CD14-positive monocyte (primary cell): ENCODE measurements around the gene PSMB1. TPM values are rescaled to one million over a fixed set of nuclear protein-coding genes. Genes with fewer than 3 reads are reported as not detected.
A peak's percentile ranks its signal among the peaks of the same experiment; 100 is the strongest.

ENCODE experiments used
- DNase-seq, 3 donors: peaks; one replicate each; pipeline ENCODE4 v3.0.0-alpha.2; 2011 to 2022
- H2AFZ ChIP-seq: 2 replicates; pipeline ENCODE4 v1.6.0; 2012; ENCODE audit warnings: mild to moderate bottlenecking, low read depth, low read length, inconsistent platforms; ENCODE audit not compliant: insufficient read depth, poor library complexity, severe bottlenecking
- H3K27ac ChIP-seq, 2 donors: 1 replicate in 1 of 2; 2 replicates in 1 of 2; pipeline ENCODE4 v1.5.1; 2012 to 2013; ENCODE audit warnings: low read length in 2 of 2, control low read depth in 1 of 2, inconsistent platforms in 1 of 2, low read depth in 1 of 2, mild to moderate bottlenecking in 1 of 2
- H3K27me3 ChIP-seq, 2 donors: one replicate each; pipeline versions ENCODE4 v1.6.0 to v1.6.1; 2011 to 2013; ENCODE audit warnings: low read length in 2 of 2; ENCODE audit not compliant: control insufficient read depth in 2 of 2, insufficient read depth in 2 of 2
- H3K36me3 ChIP-seq, 2 donors: replicated peaks in 1 of 2; 1 replicate in 1 of 2; 2 replicates in 1 of 2; pipeline versions ENCODE4 v1.5.1 to v1.6.1; 2012 to 2013; ENCODE audit warnings: low read length in 2 of 2, control low read depth in 1 of 2, inconsistent platforms in 1 of 2, mild to moderate bottlenecking in 1 of 2; ENCODE audit not compliant: insufficient read depth in 2 of 2, control insufficient read depth in 1 of 2
- H3K4me1 ChIP-seq, 2 donors: 1 replicate in 1 of 2; 2 replicates in 1 of 2; pipeline versions ENCODE4 v1.5.1 to v1.6.1; 2012 to 2013; ENCODE audit warnings: low read length in 2 of 2, control low read depth in 1 of 2, inconsistent platforms in 1 of 2, mild to moderate bottlenecking in 1 of 2, moderate library complexity in 1 of 2; ENCODE audit not compliant: insufficient read depth in 2 of 2, control insufficient read depth in 1 of 2
- H3K4me2 ChIP-seq: replicated peaks from 2 replicates; pipeline ENCODE3; 2012; ENCODE audit warnings: low read length, moderate library complexity, mild to moderate bottlenecking; ENCODE audit not compliant: poor library complexity, severe bottlenecking; ENCODE audit errors: extremely low read depth
- H3K4me3 ChIP-seq, 3 experiments: fragments of 200-600 bp in 1 of 3; sonication (generic) in 1 of 3; replicated peaks in 1 of 3; 1 replicate in 2 of 3; 2 replicates in 1 of 3; pipeline ENCODE4 v1.5.1; 2011 to 2013; ENCODE audit warnings: low read length in 3 of 3, mild to moderate bottlenecking in 3 of 3, control low read depth in 2 of 3, low read depth in 2 of 3, inconsistent platforms in 1 of 3, moderate library complexity in 1 of 3
- H3K79me2 ChIP-seq: 2 replicates; pipeline ENCODE4 v1.6.0; 2012; ENCODE audit warnings: mild to moderate bottlenecking, control low read depth, inconsistent platforms, low read length, moderate library complexity; ENCODE audit not compliant: insufficient read depth
- H3K9ac ChIP-seq: 2 replicates; pipeline ENCODE4 v1.6.0; 2017; ENCODE audit warnings: low read length, mild to moderate bottlenecking; ENCODE audit not compliant: insufficient read depth, poor library complexity, severe bottlenecking
- H3K9me3 ChIP-seq, 2 donors: replicated peaks in 1 of 2; 1 replicate in 1 of 2; 2 replicates in 1 of 2; pipeline versions ENCODE4 v1.5.1 to v1.6.1; 2012 to 2013; ENCODE audit warnings: low read length in 2 of 2, control low read depth in 1 of 2; ENCODE audit not compliant: control insufficient read depth in 1 of 2, insufficient read depth in 1 of 2
- H4K20me1 ChIP-seq: 2 replicates; pipeline ENCODE4 v1.6.0; 2012; ENCODE audit warnings: mild to moderate bottlenecking, low read length, control low read depth, moderate library complexity; ENCODE audit not compliant: insufficient read depth
- H3K27ac Mint-ChIP-seq, 7 donors: one replicate each; pipeline ENCODE4 v1.8.0; 2020; ENCODE audit warnings: mild to moderate bottlenecking in 7 of 7, mixed read lengths in 7 of 7, moderate library complexity in 6 of 7, inconsistent platforms in 2 of 7
- H3K27me3 Mint-ChIP-seq, 3 donors: one replicate each; pipeline ENCODE4 v1.8.0; 2021 to 2022; ENCODE audit warnings: low read depth in 3 of 3, mild to moderate bottlenecking in 3 of 3, mixed read lengths in 3 of 3, moderate library complexity in 3 of 3, inconsistent platforms in 1 of 3
- H3K36me3 Mint-ChIP-seq, 2 donors: one replicate each; pipeline ENCODE4 v1.8.0; 2020; ENCODE audit warnings: mixed read lengths in 2 of 2, inconsistent platforms in 1 of 2, mild to moderate bottlenecking in 1 of 2
- H3K4me1 Mint-ChIP-seq: one replicate; pipeline ENCODE4 v1.8.0; 2020; ENCODE audit warnings: mild to moderate bottlenecking, mixed read lengths
- H3K4me3 Mint-ChIP-seq, 2 donors: one replicate each; pipeline ENCODE4 v1.8.0; 2020; ENCODE audit warnings: mild to moderate bottlenecking in 2 of 2, mixed read lengths in 2 of 2, moderate library complexity in 1 of 2
- H3K9me3 Mint-ChIP-seq, 7 donors: one replicate each; pipeline ENCODE4 v1.8.0; 2020 to 2022; ENCODE audit warnings: mixed read lengths in 7 of 7, mild to moderate bottlenecking in 6 of 7, moderate library complexity in 6 of 7, inconsistent platforms in 2 of 7
- WGBS: methylation state at CpG from one replicate; pipeline ENCODE4 v1.1.5; 2013; ENCODE audit warnings: missing lambda C conversion rate; ENCODE audit not compliant: insufficient coverage; 5-methylcytosine and 5-hydroxymethylcytosine counted together
- intact Hi-C, 2 donors: fragments of 100-400 bp; cut with micrococcal nuclease; formaldehyde crosslinking; loops; one replicate each; pipeline versions ENCODE4 v1.15.0 to v1.15.1; 2023
- polyA plus RNA-seq, 3 donors: library from polyadenylated mRNA; depleted of rRNA in 1 of 3; unstranded in 2 of 3; stranded (reverse) in 1 of 3; fragments of 300-500 nt in 2 of 3; fragments of >200 nt in 1 of 3; fragmentation: Illumina TruSeq in 2 of 3; gene quantifications; 1 replicate in 2 of 3; 2 replicates in 1 of 3; pipeline ENCODE4 v1.2.3, GENCODE V29; 2012 to 2021
- TF ChIP-seq, protein P1 (sequence below): fragments of 200-600 bp; IDR thresholded peaks from one replicate; pipeline ENCODE4 v1.8.0; 2022; ENCODE audit warnings: antibody characterized with exemption, mild to moderate bottlenecking

The PSMB1 gene
- polyA plus RNA-seq, 3 donors, result 172 to 647 (median 558) TPM

DNA sequence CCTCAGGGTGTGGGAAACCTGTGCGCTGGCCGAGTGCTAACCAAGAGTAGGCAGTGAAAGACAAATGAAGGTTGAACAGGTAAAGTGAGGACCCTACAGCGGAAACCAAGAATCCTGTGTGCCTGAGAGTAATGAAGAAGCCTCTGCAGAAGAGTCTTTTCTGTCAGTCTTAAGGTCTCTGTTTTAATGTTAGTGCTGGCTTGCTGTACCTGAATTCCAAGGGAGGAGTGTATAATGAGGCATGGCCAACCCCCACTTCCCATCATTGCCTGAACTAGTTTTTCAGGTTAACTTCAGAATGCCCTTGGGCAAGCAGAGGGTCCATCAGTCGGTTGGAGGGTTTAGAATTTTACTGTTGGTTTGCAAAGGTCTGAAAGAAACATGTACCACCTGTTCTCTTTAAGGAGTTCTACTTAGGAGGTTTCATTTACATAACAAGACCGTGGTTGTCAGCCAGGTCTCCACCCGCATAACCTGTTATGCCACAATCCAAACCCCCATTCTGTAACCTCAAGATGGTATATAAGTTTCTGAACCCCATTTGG, 31.9 kb upstream of the PSMB1 start:
- peak overlapping the region; percentile 57 to 87 for H3K27ac ChIP-seq
- peak overlapping the region; percentile 56 to 88 (median 82) for H3K4me3 ChIP-seq
- peak overlapping the region; percentile 96 for H2AFZ ChIP-seq
- H3K9ac ChIP-seq, result peak overlapping the region; percentile 79
- TF ChIP-seq, protein P1, sequence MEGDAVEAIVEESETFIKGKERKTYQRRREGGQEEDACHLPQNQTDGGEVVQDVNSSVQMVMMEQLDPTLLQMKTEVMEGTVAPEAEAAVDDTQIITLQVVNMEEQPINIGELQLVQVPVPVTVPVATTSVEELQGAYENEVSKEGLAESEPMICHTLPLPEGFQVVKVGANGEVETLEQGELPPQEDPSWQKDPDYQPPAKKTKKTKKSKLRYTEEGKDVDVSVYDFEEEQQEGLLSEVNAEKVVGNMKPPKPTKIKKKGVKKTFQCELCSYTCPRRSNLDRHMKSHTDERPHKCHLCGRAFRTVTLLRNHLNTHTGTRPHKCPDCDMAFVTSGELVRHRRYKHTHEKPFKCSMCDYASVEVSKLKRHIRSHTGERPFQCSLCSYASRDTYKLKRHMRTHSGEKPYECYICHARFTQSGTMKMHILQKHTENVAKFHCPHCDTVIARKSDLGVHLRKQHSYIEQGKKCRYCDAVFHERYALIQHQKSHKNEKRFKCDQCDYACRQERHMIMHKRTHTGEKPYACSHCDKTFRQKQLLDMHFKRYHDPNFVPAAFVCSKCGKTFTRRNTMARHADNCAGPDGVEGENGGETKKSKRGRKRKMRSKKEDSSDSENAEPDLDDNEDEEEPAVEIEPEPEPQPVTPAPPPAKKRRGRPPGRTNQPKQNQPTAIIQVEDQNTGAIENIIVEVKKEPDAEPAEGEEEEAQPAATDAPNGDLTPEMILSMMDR, result no peak
- WGBS, result 0% methylated on average over 3 of the region's 6 CpGs
- H3K4me2 ChIP-seq, result peak overlapping the region; percentile 90
- peaks cover 0 to 8% (median 4%) of the 10 kb centered on the region in 7 donors for H3K9me3 Mint-ChIP-seq
- H3K27me3 ChIP-seq, result no peaks in the 10 kb centered on the region
- peaks cover 14 to 19% of the 10 kb centered on the region in 2 donors for H3K4me1 ChIP-seq
- intact Hi-C loops, result no loop called here
- H3K9me3 ChIP-seq, result peaks cover 0 to 2% of the 10 kb centered on the region in 2 donors
- no peak for DNase-seq
- peaks cover 0 to 6% (median 2%) of the 10 kb centered on the region in 3 donors for H3K27me3 Mint-ChIP-seq
- peak overlapping the region; percentile 96 for H3K4me3 Mint-ChIP-seq
- no peaks in the 10 kb centered on the region for H4K20me1 ChIP-seq
- H3K79me2 ChIP-seq, result peaks cover 18% of the 10 kb centered on the region
- H3K27ac Mint-ChIP-seq, result peak overlapping the region; percentile 90 to 99 (median 97)
- H3K4me1 Mint-ChIP-seq, result peaks cover 15% of the 10 kb centered on the region
- H3K36me3 Mint-ChIP-seq, result peaks cover 26 to 30% of the 10 kb centered on the region in 2 donors
- H3K36me3 ChIP-seq, result peaks cover 14 to 31% of the 10 kb centered on the region in 2 donors

DNA sequence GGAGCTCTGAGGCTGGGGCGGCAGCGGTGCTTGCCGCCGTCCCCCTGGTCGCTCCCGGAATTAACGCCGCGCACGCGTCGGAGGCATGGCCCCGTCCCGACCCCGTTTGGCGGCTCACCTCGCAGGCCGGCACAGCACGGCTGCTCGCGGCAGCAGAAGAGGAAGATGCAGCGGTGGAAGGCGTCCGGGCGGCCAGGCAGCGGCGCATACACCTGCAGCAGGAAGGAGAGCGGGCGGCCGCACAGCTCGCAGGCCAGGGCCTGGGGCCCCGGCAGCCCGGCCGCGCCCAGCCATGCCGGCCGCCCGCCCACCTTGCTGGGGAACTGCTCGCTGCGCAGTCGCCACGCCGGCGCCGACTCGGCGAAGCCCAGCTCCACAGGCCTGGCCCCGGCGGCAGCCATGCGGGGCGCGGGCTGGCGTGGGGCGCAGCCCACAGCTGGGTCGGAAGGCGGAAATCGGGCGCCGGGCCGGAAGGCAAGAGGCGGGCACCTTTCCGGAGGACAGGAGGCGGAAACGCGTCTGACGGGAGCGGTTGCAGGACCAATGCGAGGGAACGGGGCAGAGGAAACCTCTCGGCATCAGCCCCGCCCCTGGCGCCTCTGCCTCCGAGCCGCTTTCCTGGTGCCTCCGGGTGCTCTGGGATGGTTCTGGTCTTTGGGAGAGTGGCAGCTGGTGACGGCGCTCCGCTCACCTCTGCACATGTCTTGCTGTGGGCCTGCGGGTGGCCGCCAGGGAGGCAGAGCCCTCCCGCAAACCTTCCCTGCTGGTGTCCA, 31.3 kb upstream of the PSMB1 start, which contains the start of gene PDCD2:
TSS of gene PDCD2 (minus strand) at position 457 of the 773 bp plus-strand sequence. CDS start at position 401, 56 bp downstream.
- intact Hi-C loops, result no loop called here
- no peaks in the 10 kb centered on the region for H3K27me3 ChIP-seq
- H3K27ac ChIP-seq, result peak within 1 kb of the TSS; percentile 57 to 87
- DNase-seq, result peak; percentile 85 to 91 (median 86)
- H3K27ac Mint-ChIP-seq, result peak within 1 kb of the TSS; percentile 90 to 99 (median 97)
- peaks cover 15% of the 10 kb centered on the region for H3K4me1 Mint-ChIP-seq
- H3K4me2 ChIP-seq, result peak within 1 kb of the TSS; percentile 90
- peaks cover 0 to 4% (median 2%) of the 10 kb centered on the region in 3 donors for H3K27me3 Mint-ChIP-seq
- peaks cover 0 to 2% (median 0%) of the 10 kb centered on the region in 7 donors for H3K9me3 Mint-ChIP-seq
- no peaks in the 10 kb centered on the region for H4K20me1 ChIP-seq
- H3K4me3 ChIP-seq, result peak within 1 kb of the TSS; percentile 56 to 88 (median 82)
- TF ChIP-seq, protein P1, result peak; percentile 3
- H3K36me3 ChIP-seq, result peaks cover 20 to 38% of the 10 kb centered on the region in 2 donors
- peak within 1 kb of the TSS; percentile 96 for H2AFZ ChIP-seq
- peak within 1 kb of the TSS; percentile 96 for H3K4me3 Mint-ChIP-seq
- peak within 1 kb of the TSS; percentile 79 for H3K9ac ChIP-seq
- peaks cover 18% of the 10 kb centered on the region for H3K79me2 ChIP-seq
- WGBS, result under 1% methylated on average over 74 of the region's 81 CpGs
- H3K9me3 ChIP-seq, result no peaks in the 10 kb centered on the region
- H3K36me3 Mint-ChIP-seq, result peaks cover 31 to 35% of the 10 kb centered on the region in 2 donors
- H3K4me1 ChIP-seq, result peaks cover 14 to 19% of the 10 kb centered on the region in 2 donors
